Hepatocyte (in vitro differentiated cells): ENCODE data around the gene SKAP1.

Experiments
- CTCF ChIP-seq: fragments of 200-600 bp; sonication (generic); IDR thresholded peaks from 2 replicates; pipeline ENCODE4 v1.5.1; 2016; ENCODE audit warnings: antibody characterized with exemption, mild to moderate bottlenecking; ENCODE audit not compliant: poor library complexity
- EZH2phosphoT487 ChIP-seq: fragments of 200-600 bp; sonication (generic); IDR thresholded peaks from one replicate; pipeline ENCODE4 v1.6.1; 2018; ENCODE audit warnings: antibody characterized with exemption, mild to moderate bottlenecking, low read depth, moderate library complexity; ENCODE audit not compliant: unreplicated experiment, severe bottlenecking

- TF ChIP-seq CTCF (no peak), EZH2phosphoT487 (no peak)
These were observed 334.4 kb downstream of the SKAP1 start for GRCh38 chr17:48095611-48096010.
